Karpas-422 (cell line): Measurements from ENCODE around the gene JDP2. TPM values are rescaled to one million over a fixed set of nuclear protein-coding genes. Genes with fewer than 3 reads are reported as not detected.
"Not testable (repeated sequence)": the region's sequence is repeated elsewhere in the genome, so short reads cannot be mapped to it uniquely, and the experiment has no call there.

Experiments
- DNase-seq: peaks from one replicate; pipeline ENCODE4 v3.0.0-alpha.2; 2015
- H2AFZ ChIP-seq: fragments of 200-600 bp; sonication (generic); 2 replicates; pipeline ENCODE4 v1.6.1; 2014; ENCODE audit warnings: antibody characterized with exemption, low read length, mixed read lengths
- H3K27ac ChIP-seq: fragments of 200-600 bp; sonication (generic); 2 replicates; pipeline ENCODE4 v1.5.1; 2014; ENCODE audit warnings: mild to moderate bottlenecking, low read length, moderate library complexity
- H3K27me3 ChIP-seq: fragments of 200-600 bp; sonication (generic); 2 replicates; pipeline ENCODE4 v1.6.1; 2014; ENCODE audit warnings: low read length, mixed read lengths
- H3K36me3 ChIP-seq: fragments of 200-600 bp; sonication (generic); 2 replicates; pipeline ENCODE4 v1.6.1; 2014; ENCODE audit warnings: low read length, mixed read lengths; ENCODE audit not compliant: insufficient read depth
- H3K4me1 ChIP-seq: fragments of 200-600 bp; sonication (generic); 2 replicates; pipeline ENCODE4 v1.6.1; 2014; ENCODE audit warnings: mild to moderate bottlenecking, low read length, mixed read lengths
- H3K4me2 ChIP-seq: fragments of 200-600 bp; sonication (generic); 2 replicates; pipeline ENCODE4 v1.6.1; 2014; ENCODE audit warnings: low read length, low read depth, mild to moderate bottlenecking; ENCODE audit not compliant: poor library complexity, severe bottlenecking
- H3K4me3 ChIP-seq: fragments of 200-600 bp; sonication (generic); 2 replicates; pipeline ENCODE4 v1.5.1; 2014; ENCODE audit warnings: mild to moderate bottlenecking, antibody characterized with exemption, low read length, mixed read lengths
- H3K79me2 ChIP-seq: fragments of 200-600 bp; sonication (generic); 2 replicates; pipeline ENCODE4 v1.6.1; 2014; ENCODE audit warnings: mild to moderate bottlenecking, low read length, mixed read lengths
- H3K9ac ChIP-seq: fragments of 200-600 bp; sonication (generic); 2 replicates; pipeline ENCODE4 v1.6.0; 2014; ENCODE audit warnings: low read length
- H3K9me2 ChIP-seq: fragments of 200-600 bp; sonication (generic), shearing (Covaris generic); replicated peaks from 2 replicates; pipeline ENCODE4 v1.6.0; 2014; ENCODE audit warnings: mild to moderate bottlenecking, low read length, moderate library complexity; ENCODE audit not compliant: insufficient read depth
- H3K9me3 ChIP-seq: fragments of 300-700, 200-600 bp; sonication (generic); 2 replicates; pipeline ENCODE4 v1.6.1; 2014; ENCODE audit warnings: low read length, mixed read lengths
- H4K20me1 ChIP-seq: fragments of 200-600 bp; sonication (generic); 2 replicates; pipeline ENCODE4 v1.6.1; 2014; ENCODE audit warnings: mild to moderate bottlenecking, antibody characterized with exemption, low read length, low read depth; ENCODE audit not compliant: insufficient read depth
- total RNA-seq: library from RNA; depleted of rRNA; stranded (reverse); fragments of >200 nt; shearing (Covaris generic); gene quantifications from 2 replicates; pipeline ENCODE4 v1.2.3, GENCODE V29; 2014; ENCODE audit warnings: low replicate concordance

JDP2 gene
- total RNA-seq, 1 experiment from 2014 or later: 8.4 TPM

DNA sequence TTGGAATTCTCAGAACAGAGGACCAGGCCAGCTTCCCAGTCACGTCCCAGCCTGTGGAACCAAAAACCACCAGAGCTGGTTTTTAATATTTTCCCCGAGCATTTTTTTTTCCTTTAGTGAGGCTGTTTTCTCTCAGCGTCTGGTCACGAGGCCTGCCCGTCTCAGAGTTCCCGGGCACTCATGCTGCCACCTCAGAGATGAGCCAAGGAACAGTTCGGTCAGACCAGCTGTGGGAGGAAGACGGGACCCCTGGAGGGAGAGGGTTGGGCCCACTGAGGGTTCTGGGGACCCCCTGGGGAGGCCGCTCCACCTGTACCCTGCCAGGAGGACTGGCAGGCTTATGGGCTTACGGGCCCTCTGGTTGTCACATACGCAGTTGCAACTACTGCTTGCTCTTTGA, 39.9 kb downstream of the JDP2 start:
- Histone ChIP-seq H3K9me2 (no peaks in the 10 kb centered on the region), H4K20me1 (peaks cover 4% of the 10 kb centered on the region; the same call in 1 of the 2 replicates), H3K4me2 (no peak overlapping the region), H3K4me1 (peaks cover 20% of the 10 kb centered on the region), H3K9ac (no peak overlapping the region), H3K36me3 (no peaks in the 10 kb centered on the region), H2AFZ (no peak overlapping the region), H3K4me3 (no peak overlapping the region), H3K27ac (no peak overlapping the region), H3K9me3 (no peaks in the 10 kb centered on the region), H3K79me2 (no peaks in the 10 kb centered on the region), H3K27me3 (no peaks in the 10 kb centered on the region)
- no peak for DNase-seq

DNA sequence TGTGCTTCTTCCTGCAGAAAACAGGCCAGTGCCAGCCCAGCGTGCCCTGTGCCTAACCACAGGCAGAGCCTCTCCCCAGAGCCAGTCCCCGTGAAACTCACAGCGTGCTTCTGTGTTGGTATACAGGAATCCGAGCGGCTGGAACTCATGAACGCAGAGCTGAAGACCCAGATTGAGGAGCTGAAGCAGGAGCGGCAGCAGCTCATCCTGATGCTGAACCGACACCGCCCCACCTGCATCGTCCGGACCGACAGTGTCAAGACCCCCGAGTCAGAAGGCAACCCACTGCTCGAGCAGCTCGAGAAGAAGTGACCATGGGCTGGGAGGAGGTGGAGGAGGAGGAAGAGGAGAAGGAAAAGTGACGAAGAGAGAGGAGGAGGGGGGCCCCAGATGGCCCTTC, 41.3 kb downstream of the JDP2 start:
- Histone ChIP-seq H2AFZ (no peak overlapping the region), H3K9ac (no peak overlapping the region), H3K4me2 (no peak overlapping the region), H3K27ac (no peak overlapping the region), H3K27me3 (no peaks in the 10 kb centered on the region), H3K4me3 (no peak overlapping the region), H3K4me1 (peaks cover 23% of the 10 kb centered on the region), H3K36me3 (no peaks in the 10 kb centered on the region), H3K79me2 (no peaks in the 10 kb centered on the region), H3K9me3 (no peaks in the 10 kb centered on the region), H3K9me2 (no peaks in the 10 kb centered on the region), H4K20me1 (peaks cover 4% of the 10 kb centered on the region; the same call in 1 of the 2 replicates)
- DNase-seq: no peak

DNA sequence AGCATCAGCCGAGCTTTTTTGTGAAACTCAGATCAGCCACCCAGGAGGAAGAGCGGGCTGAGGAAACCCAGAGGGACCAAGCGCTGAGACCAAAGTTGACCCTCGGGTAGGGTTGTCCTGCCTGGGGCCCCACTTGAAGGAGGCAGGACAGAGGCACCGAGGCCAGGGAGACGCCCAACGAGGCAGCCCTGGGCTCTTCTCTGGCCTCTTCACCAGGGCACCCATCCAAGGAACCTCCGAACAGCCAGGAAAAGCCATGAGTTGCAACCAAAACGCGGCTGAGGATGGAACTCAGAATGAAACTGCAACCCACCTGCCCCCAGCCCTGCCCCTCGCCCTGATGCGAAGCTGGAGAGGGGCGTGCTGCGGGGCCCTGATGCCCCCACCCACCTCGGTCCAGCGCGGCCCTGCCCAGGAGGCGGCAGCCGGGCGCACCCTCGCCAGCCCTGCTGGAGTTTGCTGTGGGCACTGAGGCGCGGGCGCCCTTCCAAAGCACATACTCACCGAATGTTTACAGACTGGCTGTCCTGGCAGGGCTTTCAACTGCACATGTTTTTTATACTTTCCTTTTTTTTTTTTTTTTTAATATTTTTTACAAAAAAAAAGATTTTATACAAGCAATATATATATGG, 41.9 kb downstream of the JDP2 start:
- no peak overlapping the region for H3K4me3 ChIP-seq
- no peaks in the 10 kb centered on the region for H3K9me2 ChIP-seq
- H3K27me3 ChIP-seq: no peaks in the 10 kb centered on the region
- H3K4me2 ChIP-seq: peak overlapping the region; percentile 24
- H3K4me1 ChIP-seq: peaks cover 25% of the 10 kb centered on the region
- H4K20me1 ChIP-seq: peaks cover 4% of the 10 kb centered on the region; the same call in 1 of the 2 replicates
- H2AFZ ChIP-seq: no peak overlapping the region
- no peaks in the 10 kb centered on the region for H3K79me2 ChIP-seq
- no peaks in the 10 kb centered on the region for H3K9me3 ChIP-seq
- H3K27ac ChIP-seq: no peak overlapping the region
- no peaks in the 10 kb centered on the region for H3K36me3 ChIP-seq
- H3K9ac ChIP-seq: no peak overlapping the region
- no peak for DNase-seq

DNA sequence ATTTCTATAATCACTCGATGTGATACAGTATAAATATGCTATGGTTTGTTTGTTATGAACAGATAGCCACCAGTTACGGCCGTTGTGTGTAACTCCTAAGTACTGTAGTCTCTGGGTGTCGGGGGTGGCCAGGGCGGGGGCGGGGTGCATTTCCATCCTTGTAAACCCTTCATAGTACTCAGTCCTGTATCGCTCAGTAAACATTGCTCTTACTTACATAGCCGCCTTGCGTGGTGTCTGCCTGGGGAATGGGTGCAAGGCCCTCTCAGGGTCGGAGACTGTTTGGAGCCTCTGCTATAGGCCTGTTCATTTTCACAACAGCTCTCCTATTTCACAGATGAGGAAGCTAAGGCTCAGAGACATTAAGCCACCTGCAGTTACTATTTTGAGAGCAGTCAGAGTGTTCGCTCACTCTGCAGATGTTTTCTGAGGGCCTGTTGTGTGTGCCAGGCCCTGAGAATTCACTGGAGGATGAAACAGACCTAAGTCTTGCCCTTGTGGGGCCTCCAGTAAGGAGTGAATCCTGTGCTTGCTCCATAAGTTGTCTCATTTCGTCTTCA, 42.5 kb downstream of the JDP2 start:
- peaks cover 25% of the 10 kb centered on the region for H3K4me1 ChIP-seq

DNA sequence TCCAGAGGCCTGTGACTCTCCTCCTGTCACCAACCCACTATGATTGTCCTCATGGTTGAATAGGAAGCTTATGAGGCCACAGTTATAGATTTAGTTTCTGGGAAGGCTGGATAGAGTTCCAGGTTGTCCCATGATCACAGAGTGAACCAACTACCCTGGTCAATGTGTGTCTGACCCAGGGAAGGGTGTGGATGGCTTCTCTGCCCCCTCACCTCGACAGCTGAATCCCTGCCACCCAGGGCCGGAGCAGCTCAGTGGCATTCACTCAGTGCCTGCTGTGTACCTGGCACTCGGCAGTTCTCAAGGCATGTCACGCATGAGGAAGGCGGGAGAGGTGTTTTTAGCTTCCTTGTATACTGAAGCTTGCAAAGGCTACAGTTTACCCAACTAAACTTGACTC, 43.2 kb downstream of the JDP2 start:
- H4K20me1 ChIP-seq: peaks cover 4% of the 10 kb centered on the region; the same call in 1 of the 2 replicates
- H3K27ac ChIP-seq: no peak overlapping the region
- H3K9me2 ChIP-seq: no peaks in the 10 kb centered on the region
- H3K27me3 ChIP-seq: no peaks in the 10 kb centered on the region
- H3K4me2 ChIP-seq: no peak overlapping the region
- no peak overlapping the region for H2AFZ ChIP-seq
- no peak overlapping the region for H3K4me3 ChIP-seq
- DNase-seq: no peak
- no peaks in the 10 kb centered on the region for H3K9me3 ChIP-seq
- no peaks in the 10 kb centered on the region for H3K79me2 ChIP-seq
- no peak overlapping the region for H3K9ac ChIP-seq
- H3K36me3 ChIP-seq: no peaks in the 10 kb centered on the region
- peaks cover 25% of the 10 kb centered on the region for H3K4me1 ChIP-seq

More for the DNA sequence above, 42.5 kb downstream of the JDP2 start:
- Histone ChIP-seq H3K27ac (0 out of 2 replicates have a peak overlapping the region, but pooled peaks have one; percentile 10), H3K4me2 (peak overlapping the region; percentile 24), H3K4me3 (no peak overlapping the region), H3K36me3 (no peaks in the 10 kb centered on the region), H3K9me3 (no peaks in the 10 kb centered on the region), H3K9ac (no peak overlapping the region), H2AFZ (no peak overlapping the region), H3K9me2 (no peaks in the 10 kb centered on the region), H3K27me3 (no peaks in the 10 kb centered on the region), H4K20me1 (peaks cover 4% of the 10 kb centered on the region; the same call in 1 of the 2 replicates), H3K79me2 (no peaks in the 10 kb centered on the region)
- peak; percentile 89 for DNase-seq

DNA sequence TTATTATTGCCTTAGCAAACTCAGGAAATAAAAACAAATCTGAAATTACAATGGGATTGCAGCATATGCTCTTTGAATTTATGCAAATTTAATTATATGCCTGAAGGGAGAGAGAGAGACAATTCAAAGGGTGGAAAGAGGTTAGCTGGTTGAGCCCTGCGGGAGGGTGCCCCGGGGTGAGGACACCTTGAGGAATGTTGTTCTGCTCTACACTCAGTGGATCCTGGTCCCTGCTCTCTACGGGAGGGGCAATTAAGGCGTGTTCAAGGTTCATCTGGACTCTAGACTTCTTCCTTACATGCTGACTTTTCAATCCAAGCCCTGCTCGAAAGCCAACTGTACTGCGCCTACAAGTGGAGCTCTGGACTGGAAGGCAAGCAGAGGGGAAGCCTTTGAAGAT, 46.3 kb downstream of the JDP2 start:
- peaks cover 33% of the 10 kb centered on the region for H3K4me1 ChIP-seq
- not testable (repeated sequence) for H3K9me3 ChIP-seq, H3K79me2 ChIP-seq, H3K9ac ChIP-seq, H3K27ac ChIP-seq, H3K27me3 ChIP-seq, H3K4me2 ChIP-seq, H4K20me1 ChIP-seq, H2AFZ ChIP-seq, DNase-seq, H3K4me3 ChIP-seq, H3K36me3 ChIP-seq, H3K9me2 ChIP-seq

DNA sequence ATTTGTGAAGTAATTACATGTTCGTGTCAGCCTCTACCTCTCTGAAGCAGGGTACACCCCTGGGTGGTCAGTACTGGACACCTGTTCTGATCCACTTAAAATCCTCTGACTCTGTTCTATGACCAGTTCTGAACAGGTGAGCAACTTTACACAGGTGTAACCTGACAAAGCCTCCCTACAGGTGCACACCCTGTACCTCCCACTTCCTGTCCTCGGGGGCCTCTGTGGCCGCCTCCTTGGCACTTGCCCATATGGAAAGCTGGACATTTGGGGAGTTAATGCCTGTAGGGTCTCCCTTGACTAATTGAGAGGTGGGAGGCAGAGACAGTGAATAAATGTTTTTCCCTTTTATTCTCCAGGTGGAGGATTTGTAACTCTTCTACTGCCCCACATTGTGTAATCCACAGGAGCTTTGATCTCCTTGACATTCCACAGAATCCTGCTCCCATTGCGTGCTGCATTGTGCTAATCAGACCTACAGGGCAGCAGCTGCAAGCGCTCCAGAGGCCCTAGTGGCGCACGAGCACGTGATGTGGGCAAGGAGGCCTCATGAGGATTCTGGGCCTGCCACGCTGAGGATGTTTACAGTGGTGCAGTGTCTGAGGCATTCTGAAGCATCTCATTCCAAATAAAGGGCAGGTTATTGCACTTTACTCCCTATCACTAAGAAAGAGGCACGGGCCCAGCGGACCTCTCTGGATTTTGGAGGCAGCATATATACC, 48.6 kb downstream of the JDP2 start:
- no peak overlapping the region for H2AFZ ChIP-seq
- H3K27ac ChIP-seq: no peak overlapping the region
- no peaks in the 10 kb centered on the region for H3K9me3 ChIP-seq
- peaks cover 24% of the 10 kb centered on the region for H3K4me1 ChIP-seq
- no peaks in the 10 kb centered on the region for H3K79me2 ChIP-seq
- no peaks in the 10 kb centered on the region for H3K9me2 ChIP-seq
- H3K4me3 ChIP-seq: no peak overlapping the region
- peak; percentile 67 for DNase-seq
- H3K27me3 ChIP-seq: no peaks in the 10 kb centered on the region
- no peak overlapping the region for H3K9ac ChIP-seq
- H3K36me3 ChIP-seq: no peaks in the 10 kb centered on the region
- H3K4me2 ChIP-seq: no peak overlapping the region
- H4K20me1 ChIP-seq: peaks cover 4% of the 10 kb centered on the region; the same call in 1 of the 2 replicates

DNA sequence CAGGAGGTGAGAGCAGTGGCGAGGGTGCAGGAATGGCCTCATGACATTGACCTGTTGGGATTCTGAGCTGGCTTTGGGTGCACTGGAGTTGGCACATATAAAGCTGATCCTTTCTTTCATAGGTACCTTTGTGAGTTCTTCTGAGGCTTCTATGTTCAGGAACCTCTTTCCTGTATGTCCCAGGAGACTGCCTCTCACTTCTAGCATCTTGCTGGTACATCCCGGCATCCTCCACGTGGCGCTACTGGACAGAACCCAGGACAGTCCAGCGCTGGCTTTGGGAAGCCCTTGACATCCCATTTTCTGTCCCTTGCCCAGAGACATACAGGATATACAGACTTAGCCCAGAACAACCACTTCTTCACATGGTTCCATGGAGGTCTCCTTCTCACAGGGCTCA, 50.1 kb downstream of the JDP2 start:
- Histone ChIP-seq H3K4me3 (no peak overlapping the region), H3K27me3 (no peaks in the 10 kb centered on the region), H3K79me2 (no peaks in the 10 kb centered on the region), H2AFZ (no peak overlapping the region), H4K20me1 (no peaks in the 10 kb centered on the region), H3K9me3 (no peaks in the 10 kb centered on the region), H3K9ac (no peak overlapping the region), H3K36me3 (no peaks in the 10 kb centered on the region), H3K4me2 (no peak overlapping the region), H3K4me1 (peaks cover 24% of the 10 kb centered on the region), H3K27ac (no peak overlapping the region), H3K9me2 (no peaks in the 10 kb centered on the region)
- DNase-seq: no peak
